ENCODE results near the gene KRTAP9-4.
"Not testable (repeated sequence)": the region's sequence is repeated elsewhere in the genome, so short reads cannot be mapped to it uniquely, and the experiment has no call there.

DNA sequence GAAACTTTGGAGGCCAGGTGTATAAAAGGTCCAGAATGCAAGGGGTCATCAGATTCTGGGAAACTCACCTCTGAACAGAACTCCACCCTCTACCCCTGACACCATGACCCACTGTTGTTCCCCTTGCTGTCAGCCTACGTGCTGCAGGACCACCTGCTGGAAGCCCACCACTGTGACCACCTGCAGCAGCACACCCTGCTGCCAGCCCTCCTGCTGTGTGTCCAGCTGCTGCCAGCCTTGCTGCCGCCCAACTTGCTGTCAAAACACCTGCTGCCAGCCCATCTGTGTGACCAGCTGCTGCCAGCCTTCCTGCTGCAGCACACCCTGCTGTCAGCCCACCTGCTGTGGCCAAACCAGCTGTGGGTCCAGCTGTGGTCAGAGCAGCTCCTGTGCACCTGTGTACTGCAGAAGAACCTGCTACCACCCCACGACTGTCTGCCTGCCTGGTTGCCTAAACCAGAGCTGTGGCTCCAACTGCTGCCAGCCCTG is 11.5 kb upstream of the KRTAP9-4 start, which contains the start of gene KRTAP9-8:
- TF ChIP-seq, protein P1, sequence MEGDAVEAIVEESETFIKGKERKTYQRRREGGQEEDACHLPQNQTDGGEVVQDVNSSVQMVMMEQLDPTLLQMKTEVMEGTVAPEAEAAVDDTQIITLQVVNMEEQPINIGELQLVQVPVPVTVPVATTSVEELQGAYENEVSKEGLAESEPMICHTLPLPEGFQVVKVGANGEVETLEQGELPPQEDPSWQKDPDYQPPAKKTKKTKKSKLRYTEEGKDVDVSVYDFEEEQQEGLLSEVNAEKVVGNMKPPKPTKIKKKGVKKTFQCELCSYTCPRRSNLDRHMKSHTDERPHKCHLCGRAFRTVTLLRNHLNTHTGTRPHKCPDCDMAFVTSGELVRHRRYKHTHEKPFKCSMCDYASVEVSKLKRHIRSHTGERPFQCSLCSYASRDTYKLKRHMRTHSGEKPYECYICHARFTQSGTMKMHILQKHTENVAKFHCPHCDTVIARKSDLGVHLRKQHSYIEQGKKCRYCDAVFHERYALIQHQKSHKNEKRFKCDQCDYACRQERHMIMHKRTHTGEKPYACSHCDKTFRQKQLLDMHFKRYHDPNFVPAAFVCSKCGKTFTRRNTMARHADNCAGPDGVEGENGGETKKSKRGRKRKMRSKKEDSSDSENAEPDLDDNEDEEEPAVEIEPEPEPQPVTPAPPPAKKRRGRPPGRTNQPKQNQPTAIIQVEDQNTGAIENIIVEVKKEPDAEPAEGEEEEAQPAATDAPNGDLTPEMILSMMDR (IDR thresholded peaks at IDR 0.05; ENCODE audit: low read length), result not testable (repeated sequence)
- TF ChIP-seq EZH2 (optimal IDR thresholded peaks at IDR 0.05; ENCODE audit: low read depth, low read length), result not testable (repeated sequence)
